BJ (cell line): ENCODE results near the gene EHD1. TPM values are rescaled to one million over a fixed set of nuclear protein-coding genes. Genes with fewer than 3 reads are reported as not detected.

Experiments
- CTCF ChIA-PET: fragments of 350-600 bp; formaldehyde crosslinking; extraction: SDS; loops from one replicate; lab custom pipeline; 2021; ENCODE audit warnings: antibody characterized with exemption, inconsistent platforms; lab: Yijun Ruan, JAX
- POLR2A ChIA-PET: fragments of 300-600 bp; sonication (Branson Sonifier 250); formaldehyde crosslinking; extraction: SDS; loops from one replicate; lab custom pipeline; 2021; ENCODE audit warnings: antibody characterized with exemption; lab: Charles Lee
- DNase-seq: peaks from one replicate; pipeline ENCODE4 v3.0.0-alpha.2; 2011; ENCODE audit warnings: low read depth
- H3K27me3 ChIP-seq: 2 replicates; pipeline ENCODE4 v1.6.0; 2011; ENCODE audit warnings: low read length; ENCODE audit not compliant: control insufficient read depth, insufficient read depth
- H3K36me3 ChIP-seq: 2 replicates; pipeline ENCODE4 v1.5.1; 2011; ENCODE audit warnings: low read length; ENCODE audit not compliant: control insufficient read depth, insufficient read depth
- H3K4me3 ChIP-seq: 2 replicates; pipeline ENCODE4 v1.5.1; 2011; ENCODE audit warnings: low read depth, mild to moderate bottlenecking, control low read depth, low read length
- CTCF ChIP-seq: IDR thresholded peaks from 2 replicates; pipeline ENCODE4 v1.5.1; 2011; ENCODE audit warnings: low read depth, mild to moderate bottlenecking, control low read depth, inconsistent platforms, low read length, moderate library complexity; ENCODE audit not compliant: insufficient read depth
- polyA plus RNA-seq: library from polyadenylated mRNA; depleted of rRNA; stranded (reverse); fragments of >200 nt; gene quantifications from 2 replicates; pipeline ENCODE4 v1.2.3, GENCODE V29; 2011

EHD1 gene
- polyA plus RNA-seq, 1 experiment, result 191 TPM

- POLR2A ChIA-PET, result no interaction called here
- no peak for DNase-seq
- CTCF ChIA-PET, result interaction anchor here (1.2 to 29.2 kb wide), 4 partner anchors 11 to 20 kb away, joined by 3 to 797 read pairs (median 10); partner anchors contain the start of gene EHD1
- Histone ChIP-seq H3K27me3 (no peaks in the 10 kb centered on the region), H3K36me3 (peaks cover 17% of the 10 kb centered on the region), H3K4me3 (no peak overlapping the region)
- TF ChIP-seq CTCF, result no peak
Measured at GRCh38 chr11:64866173-64866491, 12.3 kb downstream of the EHD1 start.

- ChIA-PET CTCF (interaction anchor here (0.6 to 29.2 kb wide), 6 partner anchors 11 to 98 kb away, joined by 3 to 797 read pairs (median 8); partner anchors contain the start of gene EHD1), POLR2A (interaction anchor here (0.8 kb wide), 1 partner anchor 11 kb away, joined by 3 read pairs; no protein-coding TSS in a partner anchor)
- peaks cover 14% of the 10 kb centered on the region for H3K36me3 ChIP-seq
- no peaks in the 10 kb centered on the region for H3K27me3 ChIP-seq
- H3K4me3 ChIP-seq, result no peak overlapping the region
- TF ChIP-seq CTCF, result no peak
- DNase-seq, result peak; percentile 71
Measured at GRCh38 chr11:64865286-64866172, 12.9 kb downstream of the EHD1 start.

- ChIA-PET POLR2A (interaction anchor here (0.8 kb wide), 2 partner anchors 10 to 13 kb away, joined by 3 read pairs; no protein-coding TSS in a partner anchor), CTCF (interaction anchor here (1.1 to 29.2 kb wide), 8 partner anchors 10 to 176 kb away, joined by 3 to 797 read pairs (median 6); partner anchors contain the start of genes CDC42BPG and EHD1)
- TF ChIP-seq CTCF, result no peak
- no peak for DNase-seq
- H3K27me3 ChIP-seq, result no peaks in the 10 kb centered on the region
- H3K36me3 ChIP-seq, result peaks cover 16% of the 10 kb centered on the region
- no peak overlapping the region for H3K4me3 ChIP-seq
Measured at GRCh38 chr11:64864473-64865285, 13.7 kb downstream of the EHD1 start.

- POLR2A ChIA-PET, result interaction anchor here (0.8 kb wide), 1 partner anchor 14 kb away, joined by 3 read pairs; no protein-coding TSS in a partner anchor
- Histone ChIP-seq H3K36me3 (peaks cover 17% of the 10 kb centered on the region), H3K27me3 (no peaks in the 10 kb centered on the region), H3K4me3 (no peak overlapping the region; the same call in 1 of the 2 replicates)
- CTCF ChIA-PET, result interaction anchor here (0.6 to 29.2 kb wide), 9 partner anchors 9 to 175 kb away, joined by 3 to 797 read pairs (median 5); partner anchors contain the start of genes CDC42BPG and EHD1
- TF ChIP-seq CTCF, result no peak
- no peak for DNase-seq
Measured at GRCh38 chr11:64864135-64864472, 14.3 kb downstream of the EHD1 start.
